Smooth muscle cell (in vitro differentiated cells): ENCODE measurements around the gene CCDC88C. TPM values are rescaled to one million over a fixed set of nuclear protein-coding genes. Genes with fewer than 3 reads are reported as not detected.

Experiments
- DNase-seq: peaks from one replicate; lab custom pipeline; 2025; ENCODE audit not compliant: unreplicated experiment; lab: John Stamatoyannopoulos, UW
- H2AFZ ChIP-seq: fragments of 200-600 bp; sonication (generic); 2 replicates; pipeline ENCODE4 v1.6.0; 2016; ENCODE audit warnings: antibody characterized with exemption, low read depth, mild to moderate bottlenecking
- H3F3A ChIP-seq: fragments of 200-600 bp; sonication (generic); 2 replicates; pipeline ENCODE4 v1.6.0; 2017; ENCODE audit warnings: antibody characterized with exemption, low read depth
- H3K27ac ChIP-seq: fragments of 200-600 bp; sonication (generic); 2 replicates; pipeline ENCODE4 v1.5.1; 2016; ENCODE audit warnings: low read depth, mild to moderate bottlenecking
- H3K27me3 ChIP-seq: fragments of 200-600 bp; sonication (generic); 2 replicates; pipeline ENCODE4 v1.6.1; 2016; ENCODE audit warnings: low read depth, mild to moderate bottlenecking
- H3K36me3 ChIP-seq: fragments of 200-600 bp; sonication (generic); 2 replicates; pipeline ENCODE4 v1.5.1; 2016; ENCODE audit warnings: low read depth
- H3K4me1 ChIP-seq: fragments of 200-600 bp; sonication (generic); 2 replicates; pipeline ENCODE4 v1.5.1; 2016; ENCODE audit warnings: low read depth
- H3K4me2 ChIP-seq: fragments of 200-600 bp; sonication (generic); 2 replicates; pipeline ENCODE4 v1.6.0; 2016; ENCODE audit warnings: mild to moderate bottlenecking
- H3K4me3 ChIP-seq: fragments of 200-600 bp; sonication (generic); 2 replicates; pipeline ENCODE4 v1.5.1; 2016; ENCODE audit warnings: mild to moderate bottlenecking
- H3K79me2 ChIP-seq: fragments of 200-600 bp; sonication (generic); 2 replicates; pipeline ENCODE4 v1.6.0; 2016; ENCODE audit warnings: low read depth, mild to moderate bottlenecking
- H3K9ac ChIP-seq: fragments of 200-600 bp; sonication (generic); 2 replicates; pipeline ENCODE4 v1.6.0; 2016; ENCODE audit warnings: low read depth
- H3K9me3 ChIP-seq: fragments of 200-600 bp; sonication (generic); replicated peaks from 2 replicates; pipeline ENCODE4 v1.5.1; 2016; ENCODE audit warnings: low read depth
- H4K20me1 ChIP-seq: fragments of 200-600 bp; sonication (generic); 2 replicates; pipeline ENCODE4 v1.6.0; 2016; ENCODE audit warnings: low read depth
- WGBS: methylation state at CpG from one replicate; pipeline ENCODE4 v1.1.7; 2016; ENCODE audit warnings: low lambda C conversion rate; 5-methylcytosine and 5-hydroxymethylcytosine counted together
- polyA plus RNA-seq: library from polyadenylated mRNA; unstranded; fragments of >200 nt; fragmentation: Nextera tagmentation; extraction: Ambion mirVana; gene quantifications from 2 replicates; pipeline ENCODE4 v1.2.1, GENCODE V29; 2016
- total RNA-seq: library from RNA; depleted of rRNA; stranded (reverse); fragments of >200 nt; gene quantifications from 2 replicates; pipeline ENCODE4 v1.2.3, GENCODE V29; 2014
- TF ChIP-seq, protein P1 (sequence below): fragments of 200-600 bp; sonication (generic); IDR thresholded peaks from 2 replicates; pipeline ENCODE4 v1.5.1; 2017; ENCODE audit warnings: borderline replicate concordance, mild to moderate bottlenecking, antibody characterized with exemption; ENCODE audit not compliant: insufficient read depth, poor library complexity, severe bottlenecking

CCDC88C gene
- total and polyA plus RNA-seq, 2 experiments from 2014 or later, result 1.1 TPM; not detected in 1

DNA sequence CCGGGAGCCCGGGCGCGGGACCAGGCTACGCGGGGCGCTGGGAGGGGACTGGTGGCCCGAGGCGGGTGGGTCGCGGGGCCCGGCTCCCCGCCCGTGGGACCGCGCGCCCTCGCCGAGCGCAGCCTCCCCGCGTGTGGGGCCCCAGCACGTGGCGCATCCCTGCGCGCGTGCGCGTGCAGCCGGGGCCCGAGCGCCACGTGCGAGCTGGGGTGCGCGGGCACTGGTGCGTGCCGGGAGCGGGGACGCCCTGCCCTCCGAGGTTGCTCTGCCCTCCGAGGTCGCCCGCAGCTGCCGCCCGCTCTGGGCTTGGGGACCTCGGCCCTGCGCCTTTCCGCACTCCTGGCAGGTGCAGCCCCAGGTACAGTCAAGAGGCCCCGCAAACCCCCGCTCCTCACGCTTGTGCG, 365 bp upstream of the CCDC88C start:
- Histone ChIP-seq H3K79me2 (no peaks in the 10 kb centered on the region), H3K9me3 (no peaks in the 10 kb centered on the region), H4K20me1 (no peaks in the 10 kb centered on the region), H3K27me3 (peaks cover 63% of the 10 kb centered on the region), H3F3A (peaks cover 5% of the 10 kb centered on the region), H3K4me1 (no peaks in the 10 kb centered on the region), H3K4me3 (peak overlapping the region; percentile 51), H3K27ac (no peak overlapping the region), H3K4me2 (peak overlapping the region; percentile 76), H3K9ac (no peak overlapping the region), H3K36me3 (no peaks in the 10 kb centered on the region), H2AFZ (peak overlapping the region; percentile 27)
- TF ChIP-seq, protein P1, sequence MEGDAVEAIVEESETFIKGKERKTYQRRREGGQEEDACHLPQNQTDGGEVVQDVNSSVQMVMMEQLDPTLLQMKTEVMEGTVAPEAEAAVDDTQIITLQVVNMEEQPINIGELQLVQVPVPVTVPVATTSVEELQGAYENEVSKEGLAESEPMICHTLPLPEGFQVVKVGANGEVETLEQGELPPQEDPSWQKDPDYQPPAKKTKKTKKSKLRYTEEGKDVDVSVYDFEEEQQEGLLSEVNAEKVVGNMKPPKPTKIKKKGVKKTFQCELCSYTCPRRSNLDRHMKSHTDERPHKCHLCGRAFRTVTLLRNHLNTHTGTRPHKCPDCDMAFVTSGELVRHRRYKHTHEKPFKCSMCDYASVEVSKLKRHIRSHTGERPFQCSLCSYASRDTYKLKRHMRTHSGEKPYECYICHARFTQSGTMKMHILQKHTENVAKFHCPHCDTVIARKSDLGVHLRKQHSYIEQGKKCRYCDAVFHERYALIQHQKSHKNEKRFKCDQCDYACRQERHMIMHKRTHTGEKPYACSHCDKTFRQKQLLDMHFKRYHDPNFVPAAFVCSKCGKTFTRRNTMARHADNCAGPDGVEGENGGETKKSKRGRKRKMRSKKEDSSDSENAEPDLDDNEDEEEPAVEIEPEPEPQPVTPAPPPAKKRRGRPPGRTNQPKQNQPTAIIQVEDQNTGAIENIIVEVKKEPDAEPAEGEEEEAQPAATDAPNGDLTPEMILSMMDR, result no peak
- 3% methylated on average over 33 of the region's 53 CpGs for WGBS
- no peak for DNase-seq

DNA sequence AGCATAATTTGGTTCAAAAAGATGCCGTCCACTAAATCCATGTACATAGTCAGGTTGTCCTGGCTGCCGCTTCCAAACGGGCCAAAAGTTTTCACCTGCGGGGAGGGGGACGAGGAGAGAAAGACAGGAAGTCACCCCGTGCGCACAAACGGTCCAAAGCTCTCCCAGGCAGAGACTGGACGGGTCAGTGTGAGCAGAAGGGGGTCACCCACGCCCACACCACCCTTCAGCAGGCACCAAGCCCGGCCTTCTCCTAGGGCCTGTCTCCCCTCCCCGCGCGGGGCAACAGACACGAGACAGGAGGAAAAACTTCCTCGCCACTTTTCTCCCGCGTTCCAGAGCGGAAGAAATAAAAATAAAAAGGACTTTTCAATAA, 888 bp downstream of the CCDC88C start:
- peak overlapping the region; percentile 51 for H3K4me3 ChIP-seq
- TF ChIP-seq, protein P1, result no peak
- no peak overlapping the region for H3K27ac ChIP-seq
- peaks cover 70% of the 10 kb centered on the region for H3K27me3 ChIP-seq
- H3K4me1 ChIP-seq, result no peaks in the 10 kb centered on the region
- peak overlapping the region; percentile 76 for H3K4me2 ChIP-seq
- H3K79me2 ChIP-seq, result no peaks in the 10 kb centered on the region
- H3K36me3 ChIP-seq, result no peaks in the 10 kb centered on the region
- no peaks in the 10 kb centered on the region for H4K20me1 ChIP-seq
- no peak overlapping the region for H3K9ac ChIP-seq
- 5% methylated on average over 19 of the region's 19 CpGs for WGBS
- no peak overlapping the region for H2AFZ ChIP-seq
- peaks cover 5% of the 10 kb centered on the region for H3F3A ChIP-seq
- H3K9me3 ChIP-seq, result no peaks in the 10 kb centered on the region
- DNase-seq, result no peak

DNA sequence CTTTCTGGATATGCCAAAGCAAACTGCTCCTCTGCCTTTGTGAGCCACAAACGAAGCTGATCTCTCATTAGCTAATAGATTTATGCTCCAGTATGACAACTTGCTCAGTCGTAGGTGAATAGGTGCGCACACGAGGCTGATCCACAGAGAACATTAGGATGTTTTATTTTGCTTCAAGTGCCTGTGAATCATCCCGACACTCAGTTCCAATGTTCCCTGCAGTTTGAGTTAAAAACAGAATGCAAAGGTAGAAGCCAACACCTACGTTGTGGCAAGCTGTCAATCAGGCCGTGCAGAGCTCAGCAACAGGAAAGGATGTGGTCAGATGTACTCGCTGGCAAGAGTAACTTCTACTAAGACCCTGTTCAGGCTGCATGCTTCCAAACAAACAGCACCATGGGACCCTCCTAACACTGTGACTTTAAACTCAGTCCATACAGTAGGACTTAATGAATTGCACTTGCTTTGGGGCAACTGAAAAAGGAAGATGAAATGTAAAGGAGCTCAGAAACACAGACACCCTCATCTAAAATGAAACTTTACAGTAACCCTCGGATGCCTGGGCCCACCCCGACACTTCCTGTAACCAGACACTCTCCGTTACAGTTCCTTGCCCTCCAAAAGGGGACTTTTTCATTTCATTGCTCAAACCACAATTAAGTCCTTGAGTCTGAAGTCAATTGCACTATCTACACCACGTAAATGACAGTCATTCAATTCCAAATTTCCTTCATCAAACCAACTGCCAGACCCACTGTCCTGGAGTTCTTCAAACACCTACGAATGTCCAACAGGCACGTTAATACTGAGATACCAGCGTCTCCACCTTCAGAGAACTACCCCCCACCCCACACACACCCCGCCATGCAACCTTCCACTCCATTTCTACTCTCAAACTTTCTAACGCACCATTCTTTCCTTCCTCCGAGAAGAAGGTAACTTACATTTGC, 1.6 kb downstream of the CCDC88C start:
- peaks cover 76% of the 10 kb centered on the region for H3K27me3 ChIP-seq
- H3K27ac ChIP-seq, result no peak overlapping the region
- TF ChIP-seq, protein P1, result no peak
- H3F3A ChIP-seq, result peaks cover 5% of the 10 kb centered on the region
- H3K9me3 ChIP-seq, result no peaks in the 10 kb centered on the region
- no peak overlapping the region for H2AFZ ChIP-seq
- H3K4me3 ChIP-seq, result peak overlapping the region; percentile 51
- H3K9ac ChIP-seq, result no peak overlapping the region
- 35% methylated on average over 18 of the region's 18 CpGs for WGBS
- H3K79me2 ChIP-seq, result no peaks in the 10 kb centered on the region
- H3K36me3 ChIP-seq, result no peaks in the 10 kb centered on the region
- peak overlapping the region; percentile 76 for H3K4me2 ChIP-seq
- H3K4me1 ChIP-seq, result no peaks in the 10 kb centered on the region
- DNase-seq, result no peak
- H4K20me1 ChIP-seq, result no peaks in the 10 kb centered on the region
